ENCODE results near the gene SPATA3.

Gene SPATA3

GRCh38 chr2:231049286-231050017 lies 53.5 kb downstream of the SPATA3 start:
- no peak for DNase-seq (ENCODE audit: low read depth in 2 of 2)

- DNase-seq (ENCODE audit: low read depth in 2 of 2): no peak
Measured at GRCh38 chr2:231050018-231050901, 54.3 kb downstream of the SPATA3 start.

- no peak for DNase-seq (ENCODE audit: low read depth in 2 of 2)
Measured at GRCh38 chr2:231051116-231051515, 55.2 kb downstream of the SPATA3 start.

GRCh38 chr2:231052494-231053451 lies 56.9 kb downstream of the SPATA3 start:
- peak; percentile 48 to 71 for DNase-seq (ENCODE audit: low read depth in 2 of 2)

GRCh38 chr2:231053846-231054245 lies 57.9 kb downstream of the SPATA3 start:
- no peak for DNase-seq (ENCODE audit: low read depth in 2 of 2)

GRCh38 chr2:231056453-231057416 lies 60.8 kb downstream of the SPATA3 start, which contains the start of gene PSMD1:
PSMD1 (plus strand) TSS chr2:231056867; CDS start chr2:231057026, 159 bp downstream.
- DNase-seq (ENCODE audit: low read depth in 2 of 2): peak; percentile 88 to 90

- DNase-seq (ENCODE audit: low read depth in 2 of 2): no peak
Measured at GRCh38 chr2:231057590-231057989, 61.7 kb downstream of the SPATA3 start.
